Ramos (cell line): ENCODE measurements around the gene RGS1.

ENCODE experiments used
- in situ Hi-C: fragments of 300-500 bp; cut with MboI; formaldehyde crosslinking; loops from one replicate; pipeline ENCODE4 v1.14.3; 2022; ENCODE audit warnings: low sequenced_read_pairs; ENCODE audit not compliant: unreplicated experiment

Gene RGS1

GRCh38 chr1:192579010-192579738 is 3.6 kb downstream of the RGS1 start:
- in situ Hi-C loops, result no loop called here

- in situ Hi-C loops, result no loop called here
Observed at GRCh38 chr1:192580351-192580962, 4.9 kb downstream of the RGS1 start.

GRCh38 chr1:192581131-192581927 is 5.8 kb downstream of the RGS1 start:
- in situ Hi-C loops, result no loop called here

GRCh38 chr1:192584866-192585265 is 9.3 kb downstream of the RGS1 start:
- in situ Hi-C loops, result no loop called here

GRCh38 chr1:192587386-192588266 is 12.1 kb downstream of the RGS1 start:
- in situ Hi-C loops, result no loop called here

- in situ Hi-C loops, result no loop called here
Observed at GRCh38 chr1:192588546-192588945, 13.0 kb downstream of the RGS1 start.

- in situ Hi-C loops, result no loop called here
Observed at GRCh38 chr1:192589813-192590212, 14.2 kb downstream of the RGS1 start.

- in situ Hi-C loops, result no loop called here
Observed at GRCh38 chr1:192592517-192592916, 16.9 kb downstream of the RGS1 start.

GRCh38 chr1:192592981-192593708 is 17.6 kb downstream of the RGS1 start:
- in situ Hi-C loops, result no loop called here

- in situ Hi-C loops, result no loop called here
Observed at GRCh38 chr1:192595299-192595698, 19.7 kb downstream of the RGS1 start.

- in situ Hi-C loops, result no loop called here
Observed at GRCh38 chr1:192598589-192598988, 23.0 kb downstream of the RGS1 start.

GRCh38 chr1:192600275-192600674 is 24.7 kb downstream of the RGS1 start:
- in situ Hi-C loops, result loop anchor here (25.0 kb wide), 1 partner anchor 462 kb away; the partner anchor contains the start of genes RO60 and UCHL5

- in situ Hi-C loops, result loop anchor here (25.0 kb wide), 1 partner anchor 461 kb away; the partner anchor contains the start of genes RO60 and UCHL5
Observed at GRCh38 chr1:192601143-192601542, 25.6 kb downstream of the RGS1 start.

- in situ Hi-C loops, result loop anchor here (25.0 kb wide), 1 partner anchor 461 kb away; the partner anchor contains the start of genes RO60 and UCHL5
Observed at GRCh38 chr1:192601567-192601966, 26.0 kb downstream of the RGS1 start.

GRCh38 chr1:192602757-192603156 is 27.2 kb downstream of the RGS1 start:
- in situ Hi-C loops, result loop anchor here (25.0 kb wide), 1 partner anchor 460 kb away; the partner anchor contains the start of genes RO60 and UCHL5

GRCh38 chr1:192603218-192603787 is 27.7 kb downstream of the RGS1 start:
- in situ Hi-C loops, result loop anchor here (25.0 kb wide), 1 partner anchor 459 kb away; the partner anchor contains the start of genes RO60 and UCHL5

- in situ Hi-C loops, result loop anchor here (5.0 to 25.0 kb wide), 2 partner anchors 128 to 457 kb away; partner anchors contain the start of genes RO60 and UCHL5
Observed at GRCh38 chr1:192604979-192605620, 29.5 kb downstream of the RGS1 start.

- in situ Hi-C loops, result loop anchor here (5.0 to 25.0 kb wide), 2 partner anchors 131 to 454 kb away; partner anchors contain the start of genes RO60 and UCHL5
Observed at GRCh38 chr1:192608671-192609070, 33.1 kb downstream of the RGS1 start.
